Measurements from ENCODE around the gene SLC5A12. TPM values are rescaled to one million over a fixed set of nuclear protein-coding genes. Genes with fewer than 3 reads are reported as not detected.

Gene SLC5A12
- total RNA-seq, 4 donors from 2014 or later, result not detected

DNA sequence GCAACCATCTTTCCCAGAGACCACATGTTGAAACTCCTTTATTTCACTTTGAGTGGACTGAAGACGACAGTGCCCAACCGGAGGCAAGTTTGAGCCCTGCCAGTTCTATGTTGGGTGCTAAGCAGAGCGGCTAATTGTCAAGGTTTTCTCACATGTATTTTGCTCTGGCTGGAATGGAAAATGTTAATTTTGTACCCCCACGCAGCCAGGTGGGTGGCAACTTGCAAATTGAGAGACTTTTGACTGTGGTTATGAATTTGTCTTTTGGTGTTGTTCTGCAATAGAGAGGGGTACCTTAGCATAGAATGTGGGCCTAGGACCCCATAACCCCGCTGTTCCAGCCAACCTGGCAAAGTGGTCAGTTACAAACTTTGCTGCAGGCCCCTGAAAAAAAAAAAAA, 42.5 kb upstream of the SLC5A12 start:
- Histone ChIP-seq H3K4me1 (no peaks in the 10 kb centered on the region), H3K27me3 (no peaks in the 10 kb centered on the region), H3K9me3 (no peaks in the 10 kb centered on the region), H3K36me3 (no peaks in the 10 kb centered on the region), H3K27ac (no peak overlapping the region), H3K4me3 (no peak overlapping the region)
- TF ChIP-seq POLR2A (IDR thresholded peaks at IDR 0.05) (no peak), CTCF (IDR thresholded peaks at IDR 0.05) (no peak)
- no peak for DNase-seq
- 90 to 92% methylated on average over 4 to 5 of the region's 5 CpGs for WGBS, 2 donors
- intact Hi-C loops (cut with DNase I), result no loop called here

- 81 to 85% methylated on average over 5 of the region's 5 CpGs for WGBS, 2 donors
- no peak overlapping the region for H3K4me3 ChIP-seq
- H3K36me3 ChIP-seq, result no peaks in the 10 kb centered on the region
- no peak overlapping the region for H3K27ac ChIP-seq
- TF ChIP-seq CTCF (IDR thresholded peaks at IDR 0.05) (no peak), POLR2A (IDR thresholded peaks at IDR 0.05) (no peak)
- intact Hi-C loops (cut with DNase I), result no loop called here
- H3K27me3 ChIP-seq, result no peaks in the 10 kb centered on the region
- no peak for DNase-seq
- H3K9me3 ChIP-seq, result no peaks in the 10 kb centered on the region
- no peaks in the 10 kb centered on the region for H3K4me1 ChIP-seq
These were observed 40.2 kb upstream of the SLC5A12 start for GRCh38 chr11:26762089-26762488.

DNA sequence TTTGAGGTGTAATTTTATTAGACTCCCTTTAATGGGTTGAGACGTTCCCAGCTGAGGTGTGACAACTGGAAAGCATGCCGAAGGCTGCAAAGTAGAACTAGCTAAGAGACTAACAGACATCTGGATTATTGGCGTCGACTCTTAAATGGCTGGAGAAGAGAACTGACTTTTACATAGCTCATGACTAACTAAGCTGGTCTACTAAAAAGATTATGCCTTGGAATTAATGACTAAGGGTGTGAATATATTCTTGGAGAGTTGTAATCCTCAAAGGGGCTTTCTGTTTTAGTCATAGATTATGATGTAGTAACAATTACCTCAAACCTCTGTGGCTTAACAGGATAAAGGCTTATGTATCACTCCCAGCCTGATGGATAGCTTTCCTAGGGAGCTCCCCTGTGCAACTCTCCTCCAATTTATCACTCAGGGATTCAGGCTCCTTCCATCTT, 39.5 kb upstream of the SLC5A12 start:
- intact Hi-C loops (cut with DNase I), result no loop called here
- H3K36me3 ChIP-seq, result no peaks in the 10 kb centered on the region
- TF ChIP-seq CTCF (IDR thresholded peaks at IDR 0.05) (no peak), POLR2A (IDR thresholded peaks at IDR 0.05) (no peak)
- no peak for DNase-seq
- no peak overlapping the region for H3K4me3 ChIP-seq
- no peak overlapping the region for H3K27ac ChIP-seq
- 61 to 70% methylated on average over 4 of the region's 4 CpGs for WGBS, 2 donors
- no peaks in the 10 kb centered on the region for H3K27me3 ChIP-seq
- H3K4me1 ChIP-seq, result no peaks in the 10 kb centered on the region
- H3K9me3 ChIP-seq, result no peaks in the 10 kb centered on the region

DNA sequence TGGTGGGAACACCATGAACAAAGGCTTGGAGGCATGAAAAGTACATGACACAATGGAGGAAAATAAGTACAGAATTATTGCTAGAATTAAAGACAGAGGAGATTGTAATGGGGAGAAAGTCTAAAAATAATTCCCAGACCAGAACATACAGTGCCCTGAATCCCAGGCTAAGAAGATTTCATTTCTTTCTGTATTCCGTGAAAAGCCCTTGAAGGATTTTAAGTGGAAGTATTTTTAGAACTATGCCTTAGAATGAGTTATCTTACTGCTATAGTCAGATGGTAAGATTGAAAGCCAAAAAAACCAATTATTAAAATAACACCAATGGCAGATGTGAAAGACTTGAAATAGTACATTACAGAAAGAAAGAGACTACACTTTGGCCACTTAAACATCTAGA, 36.1 kb upstream of the SLC5A12 start:
- no peak overlapping the region for H3K4me3 ChIP-seq
- WGBS, 2 donors, result 59 to 65% methylated on average over 1 of the region's 1 CpG
- no peaks in the 10 kb centered on the region for H3K4me1 ChIP-seq
- no peaks in the 10 kb centered on the region for H3K36me3 ChIP-seq
- no peaks in the 10 kb centered on the region for H3K27me3 ChIP-seq
- TF ChIP-seq POLR2A (IDR thresholded peaks at IDR 0.05), result no peak
- TF ChIP-seq CTCF (IDR thresholded peaks at IDR 0.05), result no peak
- intact Hi-C loops (cut with DNase I), result no loop called here
- no peaks in the 10 kb centered on the region for H3K9me3 ChIP-seq
- DNase-seq, result no peak
- peak overlapping the region in 1 of 4 donors; percentile 19 for H3K27ac ChIP-seq

DNA sequence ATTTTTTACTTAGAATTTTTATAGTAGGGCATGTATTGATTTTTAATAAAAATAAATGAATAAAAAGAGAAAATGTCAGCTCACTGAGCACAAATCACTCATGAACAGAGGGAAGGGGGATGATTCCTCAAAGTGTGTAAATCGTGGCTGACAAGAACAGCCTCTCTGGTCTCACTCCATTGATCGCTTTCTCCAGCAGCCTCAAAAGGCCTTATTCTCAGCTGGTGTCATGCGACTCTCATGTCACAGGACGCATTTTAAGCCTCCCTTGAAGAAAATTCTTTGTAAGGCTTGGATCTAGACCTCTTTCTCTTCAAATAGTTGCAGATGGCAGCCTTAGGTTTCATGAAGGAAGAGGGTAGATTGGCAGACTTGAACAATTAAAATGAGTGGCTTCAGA, 33.9 kb upstream of the SLC5A12 start:
- WGBS, 2 donors, result 74 to 95% methylated on average over 4 of the region's 4 CpGs
- Histone ChIP-seq H3K27me3 (no peaks in the 10 kb centered on the region), H3K36me3 (no peaks in the 10 kb centered on the region), H3K4me1 (no peaks in the 10 kb centered on the region), H3K4me3 (no peak overlapping the region), H3K27ac (no peak overlapping the region), H3K9me3 (no peaks in the 10 kb centered on the region)
- no peak for TF ChIP-seq POLR2A (IDR thresholded peaks at IDR 0.05)
- TF ChIP-seq CTCF (IDR thresholded peaks at IDR 0.05), result no peak
- no peak for DNase-seq
- intact Hi-C loops (cut with DNase I), result no loop called here

All from esophagus squamous epithelium (tissue), 5 donors.